Immature natural killer cell (primary cell): ENCODE measurements around the gene AMBP. TPM values are rescaled to one million over a fixed set of nuclear protein-coding genes. Genes with fewer than 3 reads are reported as not detected.

Experiments
- DNase-seq, 3 donors: peaks; one replicate each; pipeline ENCODE4 v3.0.0; 2022; ENCODE audit warnings: mixed read lengths in 1 of 3
- H3K27ac Mint-ChIP-seq, 6 donors: one replicate each; pipeline ENCODE4 v1.8.0; 2020; ENCODE audit warnings: mixed read lengths in 6 of 6, mild to moderate bottlenecking in 5 of 6, inconsistent platforms in 4 of 6, moderate library complexity in 3 of 6
- H3K27me3 Mint-ChIP-seq, 3 donors: one replicate each; pipeline ENCODE4 v1.8.0; 2020 to 2021; ENCODE audit warnings: low read depth in 3 of 3, mild to moderate bottlenecking in 3 of 3, mixed read lengths in 3 of 3, moderate library complexity in 3 of 3, inconsistent platforms in 1 of 3
- H3K36me3 Mint-ChIP-seq, 3 donors: one replicate each; pipeline ENCODE4 v1.8.0; 2020; ENCODE audit warnings: mixed read lengths in 3 of 3, inconsistent platforms in 2 of 3, mild to moderate bottlenecking in 2 of 3
- H3K4me1 Mint-ChIP-seq, 2 donors: one replicate each; pipeline ENCODE4 v1.8.0; 2020; ENCODE audit warnings: inconsistent platforms in 2 of 2, mild to moderate bottlenecking in 2 of 2, mixed read lengths in 2 of 2, moderate library complexity in 1 of 2
- H3K4me3 Mint-ChIP-seq, 5 donors: one replicate each; pipeline ENCODE4 v1.8.0; 2020; ENCODE audit warnings: mild to moderate bottlenecking in 5 of 5, mixed read lengths in 5 of 5, inconsistent platforms in 3 of 5, moderate library complexity in 3 of 5
- H3K9me3 Mint-ChIP-seq, 6 donors: one replicate each; pipeline ENCODE4 v1.8.0; 2020; ENCODE audit warnings: mild to moderate bottlenecking in 6 of 6, mixed read lengths in 6 of 6, inconsistent platforms in 4 of 6, moderate library complexity in 3 of 6
- polyA plus RNA-seq, 3 donors: library from polyadenylated mRNA; unstranded; fragments of 300-500 nt; fragmentation: Illumina TruSeq; gene quantifications; one replicate each; pipeline ENCODE4 v1.2.3, GENCODE V29; 2021

The AMBP gene
- polyA plus RNA-seq, result not detected

- no peak within 1 kb of the TSS for H3K27ac Mint-ChIP-seq
- no peak within 1 kb of the TSS for H3K4me3 Mint-ChIP-seq
- no peaks in the 10 kb centered on the region for H3K36me3 Mint-ChIP-seq
- H3K9me3 Mint-ChIP-seq, result no peaks in the 10 kb centered on the region
- H3K4me1 Mint-ChIP-seq, result no peaks in the 10 kb centered on the region
- no peak for DNase-seq
- H3K27me3 Mint-ChIP-seq, result peaks cover 6 to 7% (median 7%) of the 10 kb centered on the region in 3 donors
Observed at GRCh38 chr9:114078021-114078780, at the start of gene AMBP. AMBP (minus strand) TSS chr9:114078300; CDS start chr9:114078209, 91 bp downstream.

- peaks cover 0 to 9% (median 3%) of the 10 kb centered on the region in 6 donors for H3K9me3 Mint-ChIP-seq
- H3K27ac Mint-ChIP-seq, result no peak overlapping the region
- peaks cover 5 to 12% (median 8%) of the 10 kb centered on the region in 3 donors for H3K27me3 Mint-ChIP-seq
- DNase-seq, result no peak
- no peak overlapping the region for H3K4me3 Mint-ChIP-seq
- peaks cover 0 to 3% (median 0%) of the 10 kb centered on the region in 3 donors for H3K36me3 Mint-ChIP-seq
- no peaks in the 10 kb centered on the region for H3K4me1 Mint-ChIP-seq
Observed at GRCh38 chr9:114126247-114127060, 48.4 kb upstream of the AMBP start.

GRCh38 chr9:114125476-114126013, 47.4 kb upstream of the AMBP start:
- Mint-ChIP-seq H3K9me3 (peaks cover 0 to 9% (median 3%) of the 10 kb centered on the region in 6 donors), H3K27ac (no peak overlapping the region), H3K4me1 (no peaks in the 10 kb centered on the region), H3K27me3 (peaks cover 2 to 10% (median 8%) of the 10 kb centered on the region in 3 donors), H3K36me3 (peaks cover 0 to 3% (median 0%) of the 10 kb centered on the region in 3 donors), H3K4me3 (no peak overlapping the region)
- no peak for DNase-seq

GRCh38 chr9:114124666-114125475, 46.8 kb upstream of the AMBP start:
- Mint-ChIP-seq H3K9me3 (peaks cover 0 to 9% (median 3%) of the 10 kb centered on the region in 6 donors), H3K4me1 (no peaks in the 10 kb centered on the region), H3K27me3 (peaks cover 2 to 8% (median 8%) of the 10 kb centered on the region in 3 donors), H3K4me3 (no peak overlapping the region), H3K27ac (no peak overlapping the region), H3K36me3 (peaks cover 0 to 3% (median 0%) of the 10 kb centered on the region in 3 donors)
- no peak for DNase-seq

GRCh38 chr9:114124138-114124537, 46.0 kb upstream of the AMBP start:
- Mint-ChIP-seq H3K4me3 (no peak overlapping the region), H3K9me3 (peaks cover 0 to 9% (median 3%) of the 10 kb centered on the region in 6 donors), H3K27me3 (peaks cover 2 to 8% (median 8%) of the 10 kb centered on the region in 3 donors), H3K36me3 (peaks cover 0 to 3% (median 0%) of the 10 kb centered on the region in 3 donors), H3K27ac (no peak overlapping the region), H3K4me1 (no peaks in the 10 kb centered on the region)
- DNase-seq, result no peak

GRCh38 chr9:114123031-114123977, 45.2 kb upstream of the AMBP start:
- H3K36me3 Mint-ChIP-seq, result peaks cover 0 to 3% (median 0%) of the 10 kb centered on the region in 3 donors
- peaks cover 0 to 7% (median 3%) of the 10 kb centered on the region in 6 donors for H3K9me3 Mint-ChIP-seq
- H3K4me3 Mint-ChIP-seq, result no peak overlapping the region
- H3K4me1 Mint-ChIP-seq, result no peaks in the 10 kb centered on the region
- DNase-seq, result no peak
- peaks cover 2 to 7% (median 6%) of the 10 kb centered on the region in 3 donors for H3K27me3 Mint-ChIP-seq
- H3K27ac Mint-ChIP-seq, result no peak overlapping the region

- Mint-ChIP-seq H3K36me3 (peaks cover 0 to 3% (median 0%) of the 10 kb centered on the region in 3 donors), H3K4me1 (no peaks in the 10 kb centered on the region), H3K27ac (no peak overlapping the region), H3K27me3 (peaks cover 2 to 4% (median 2%) of the 10 kb centered on the region in 3 donors), H3K4me3 (no peak overlapping the region), H3K9me3 (peaks cover 0 to 3% (median 0%) of the 10 kb centered on the region in 6 donors)
- no peak for DNase-seq
Observed at GRCh38 chr9:114122136-114123027, 44.3 kb upstream of the AMBP start.

GRCh38 chr9:114121227-114122135, 43.4 kb upstream of the AMBP start:
- Mint-ChIP-seq H3K4me1 (no peaks in the 10 kb centered on the region), H3K27me3 (peaks cover 0 to 4% (median 2%) of the 10 kb centered on the region in 3 donors), H3K4me3 (no peak overlapping the region), H3K36me3 (no peaks in the 10 kb centered on the region), H3K27ac (no peak overlapping the region), H3K9me3 (no peaks in the 10 kb centered on the region)
- DNase-seq, result no peak

GRCh38 chr9:114120192-114121014, 42.3 kb upstream of the AMBP start:
- Mint-ChIP-seq H3K36me3 (no peaks in the 10 kb centered on the region), H3K9me3 (no peaks in the 10 kb centered on the region), H3K27ac (no peak overlapping the region), H3K27me3 (peaks cover 0 to 4% (median 0%) of the 10 kb centered on the region in 3 donors), H3K4me1 (no peaks in the 10 kb centered on the region), H3K4me3 (no peak overlapping the region)
- no peak for DNase-seq
